Loucy (cell line): ENCODE results near the gene CENPP.

Experiments used
- H2AFZ ChIP-seq: fragments of 200-600 bp; sonication (generic); 2 replicates; pipeline ENCODE4 v1.6.0; 2016; ENCODE audit warnings: antibody characterized with exemption, mild to moderate bottlenecking, low read length, moderate library complexity
- H3F3A ChIP-seq: fragments of 200-600 bp; 2 replicates; pipeline ENCODE4 v1.6.0; 2016; ENCODE audit warnings: antibody characterized with exemption, low read depth, mild to moderate bottlenecking
- H3K27me3 ChIP-seq: fragments of 200-600 bp; sonication (generic); 2 replicates; pipeline ENCODE4 v1.6.1; 2014; ENCODE audit warnings: low read length, mild to moderate bottlenecking; ENCODE audit not compliant: insufficient read depth, poor library complexity, severe bottlenecking
- H3K36me3 ChIP-seq: fragments of 200-600 bp; sonication (generic); 2 replicates; pipeline ENCODE4 v1.6.1; 2016; ENCODE audit warnings: low read length; ENCODE audit not compliant: insufficient read depth
- H3K4me1 ChIP-seq: fragments of 200-600 bp; sonication (generic); 2 replicates; pipeline ENCODE4 v1.5.1; 2014; ENCODE audit warnings: low read length, mild to moderate bottlenecking; ENCODE audit not compliant: insufficient read depth, poor library complexity, severe bottlenecking
- H3K4me2 ChIP-seq: fragments of 200-600 bp; sonication (generic); 2 replicates; pipeline ENCODE4 v1.6.0; 2014; ENCODE audit warnings: antibody characterized with exemption, low read length, low read depth, mild to moderate bottlenecking; ENCODE audit not compliant: poor library complexity, severe bottlenecking
- H3K4me3 ChIP-seq: fragments of 200-600 bp; sonication (generic); 2 replicates; pipeline ENCODE4 v1.5.1; 2014; ENCODE audit warnings: low read length, mild to moderate bottlenecking, mixed read lengths; ENCODE audit not compliant: poor library complexity, severe bottlenecking
- H3K79me2 ChIP-seq: fragments of 200-600 bp; sonication (generic); 2 replicates; pipeline ENCODE4 v1.6.1; 2014; ENCODE audit warnings: low read length; ENCODE audit not compliant: insufficient read depth
- H3K9ac ChIP-seq: fragments of 200-600 bp; sonication (generic); 2 replicates; pipeline ENCODE4 v1.6.0; 2014; ENCODE audit warnings: mild to moderate bottlenecking, low read depth, low read length, moderate library complexity; ENCODE audit not compliant: poor library complexity, severe bottlenecking
- H3K9me2 ChIP-seq: fragments of 200-600 bp; sonication (generic); replicated peaks from 2 replicates; pipeline ENCODE4 v1.6.1; 2016; ENCODE audit warnings: low read depth, low read length, mixed read lengths
- H3K9me3 ChIP-seq: fragments of 200-600 bp; sonication (generic); 2 replicates; pipeline ENCODE4 v1.6.1; 2014; ENCODE audit warnings: mild to moderate bottlenecking, antibody characterized with exemption, low read length, low read depth; ENCODE audit not compliant: insufficient read depth
- H4K20me1 ChIP-seq: fragments of 200-600 bp; sonication (generic); 2 replicates; pipeline ENCODE4 v1.6.0; 2014; ENCODE audit warnings: antibody characterized with exemption, low read length, mild to moderate bottlenecking; ENCODE audit not compliant: insufficient read depth, poor library complexity, severe bottlenecking
- EZH2phosphoT487 ChIP-seq: fragments of 200-600 bp; IDR thresholded peaks from 2 replicates; pipeline ENCODE4 v1.6.1; 2018; ENCODE audit warnings: antibody characterized with exemption, mild to moderate bottlenecking, moderate library complexity, borderline replicate concordance
- TF ChIP-seq, protein P1 (sequence below): fragments of 200-600 bp; sonication (generic); conservative IDR thresholded peaks from 2 replicates; pipeline ENCODE4 v1.5.1; 2014; ENCODE audit warnings: mild to moderate bottlenecking, antibody characterized with exemption, low read length

CENPP gene

GRCh38 chr9:92576175-92576574 lies 250.4 kb downstream of the CENPP start:
- no peaks in the 10 kb centered on the region for H4K20me1 ChIP-seq
- no peaks in the 10 kb centered on the region for H3K27me3 ChIP-seq
- peaks cover 6% of the 10 kb centered on the region for H3K4me1 ChIP-seq
- H3K4me3 ChIP-seq = peak overlapping the region; percentile 2
- H3K36me3 ChIP-seq = no peaks in the 10 kb centered on the region
- H3K79me2 ChIP-seq = no peaks in the 10 kb centered on the region
- H3F3A ChIP-seq = no peaks in the 10 kb centered on the region
- H3K9ac ChIP-seq = no peak overlapping the region
- no peak overlapping the region for H2AFZ ChIP-seq
- H3K9me3 ChIP-seq = no peaks in the 10 kb centered on the region; the same call in 1 of the 2 replicates
- H3K9me2 ChIP-seq = no peaks in the 10 kb centered on the region
- TF ChIP-seq EZH2phosphoT487 = no peak
- TF ChIP-seq, protein P1, sequence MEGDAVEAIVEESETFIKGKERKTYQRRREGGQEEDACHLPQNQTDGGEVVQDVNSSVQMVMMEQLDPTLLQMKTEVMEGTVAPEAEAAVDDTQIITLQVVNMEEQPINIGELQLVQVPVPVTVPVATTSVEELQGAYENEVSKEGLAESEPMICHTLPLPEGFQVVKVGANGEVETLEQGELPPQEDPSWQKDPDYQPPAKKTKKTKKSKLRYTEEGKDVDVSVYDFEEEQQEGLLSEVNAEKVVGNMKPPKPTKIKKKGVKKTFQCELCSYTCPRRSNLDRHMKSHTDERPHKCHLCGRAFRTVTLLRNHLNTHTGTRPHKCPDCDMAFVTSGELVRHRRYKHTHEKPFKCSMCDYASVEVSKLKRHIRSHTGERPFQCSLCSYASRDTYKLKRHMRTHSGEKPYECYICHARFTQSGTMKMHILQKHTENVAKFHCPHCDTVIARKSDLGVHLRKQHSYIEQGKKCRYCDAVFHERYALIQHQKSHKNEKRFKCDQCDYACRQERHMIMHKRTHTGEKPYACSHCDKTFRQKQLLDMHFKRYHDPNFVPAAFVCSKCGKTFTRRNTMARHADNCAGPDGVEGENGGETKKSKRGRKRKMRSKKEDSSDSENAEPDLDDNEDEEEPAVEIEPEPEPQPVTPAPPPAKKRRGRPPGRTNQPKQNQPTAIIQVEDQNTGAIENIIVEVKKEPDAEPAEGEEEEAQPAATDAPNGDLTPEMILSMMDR = no peak
- peak overlapping the region; percentile 28 for H3K4me2 ChIP-seq

DNA sequence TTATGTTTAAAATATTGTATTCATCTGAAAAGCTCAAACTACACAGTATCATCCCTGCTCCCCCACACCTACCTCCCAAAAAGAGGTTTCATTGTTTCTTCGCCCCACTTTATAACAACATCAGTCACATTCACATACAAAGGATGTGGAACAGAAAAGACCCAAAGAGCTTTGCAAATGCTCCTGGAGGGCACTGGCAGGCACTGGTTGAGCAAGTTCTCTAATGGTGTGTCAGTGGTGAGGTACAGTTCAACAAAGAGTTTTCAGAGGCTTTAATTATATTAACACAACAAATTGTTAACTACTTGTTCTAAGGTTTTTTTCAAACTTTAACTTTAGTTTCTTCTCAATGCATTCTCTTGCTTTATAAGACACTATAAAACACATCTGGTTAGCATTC lies 264.2 kb downstream of the CENPP start:
- TF ChIP-seq EZH2phosphoT487 = no peak
- TF ChIP-seq, protein P1 = no peak
- H3F3A ChIP-seq = no peaks in the 10 kb centered on the region
- no peaks in the 10 kb centered on the region for H3K9me2 ChIP-seq
- H3K9me3 ChIP-seq = no peaks in the 10 kb centered on the region
- no peaks in the 10 kb centered on the region for H3K27me3 ChIP-seq
- H3K4me2 ChIP-seq = no peak overlapping the region
- no peak overlapping the region for H3K4me3 ChIP-seq
- H3K9ac ChIP-seq = no peak overlapping the region
- no peaks in the 10 kb centered on the region for H3K79me2 ChIP-seq
- H4K20me1 ChIP-seq = no peaks in the 10 kb centered on the region
- H2AFZ ChIP-seq = no peak overlapping the region
- no peaks in the 10 kb centered on the region for H3K36me3 ChIP-seq
- peaks cover 5% of the 10 kb centered on the region for H3K4me1 ChIP-seq

DNA sequence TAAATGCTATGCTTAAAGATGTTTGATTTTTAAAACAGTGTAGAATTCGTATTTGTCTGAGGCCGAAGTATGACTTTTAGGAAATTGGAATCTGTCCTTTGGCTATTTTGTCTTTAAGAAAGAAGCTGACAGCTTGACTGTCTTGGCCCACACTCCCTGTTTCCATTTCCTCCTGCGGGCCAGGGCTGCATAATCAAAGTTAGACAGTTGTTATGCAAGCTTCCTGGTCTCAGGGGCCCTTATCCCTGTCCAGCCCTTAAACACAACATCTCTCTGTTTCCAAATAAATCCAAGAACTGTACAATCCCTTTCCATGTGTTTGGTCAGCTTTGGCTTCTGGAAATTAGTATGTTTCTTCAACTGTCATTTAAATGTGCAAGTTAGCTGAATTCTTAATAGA lies 264.6 kb downstream of the CENPP start:
- Histone ChIP-seq H3K79me2 (no peaks in the 10 kb centered on the region), H3K36me3 (no peaks in the 10 kb centered on the region), H4K20me1 (no peaks in the 10 kb centered on the region), H2AFZ (no peak overlapping the region), H3F3A (no peaks in the 10 kb centered on the region), H3K4me3 (no peak overlapping the region), H3K9me2 (no peaks in the 10 kb centered on the region), H3K9ac (no peak overlapping the region), H3K9me3 (no peaks in the 10 kb centered on the region), H3K4me1 (peaks cover 5% of the 10 kb centered on the region), H3K4me2 (no peak overlapping the region), H3K27me3 (no peaks in the 10 kb centered on the region)
- TF ChIP-seq, protein P1 = no peak
- TF ChIP-seq EZH2phosphoT487 = no peak
